GM18909 (cell line): ENCODE results near the gene GOLGA1.
"Not testable (repeated sequence)": the region's sequence is repeated elsewhere in the genome, so short reads cannot be mapped to it uniquely, and the experiment has no call there.

ENCODE experiments used
- ATAC-seq: cut with Tn5 transposase; IDR thresholded peaks from one replicate; pipeline ENCODE4 v1.9.1; 2021; ENCODE audit warnings: mild to moderate bottlenecking; ENCODE audit not compliant: unreplicated experiment, poor library complexity

GOLGA1 gene, protein sequence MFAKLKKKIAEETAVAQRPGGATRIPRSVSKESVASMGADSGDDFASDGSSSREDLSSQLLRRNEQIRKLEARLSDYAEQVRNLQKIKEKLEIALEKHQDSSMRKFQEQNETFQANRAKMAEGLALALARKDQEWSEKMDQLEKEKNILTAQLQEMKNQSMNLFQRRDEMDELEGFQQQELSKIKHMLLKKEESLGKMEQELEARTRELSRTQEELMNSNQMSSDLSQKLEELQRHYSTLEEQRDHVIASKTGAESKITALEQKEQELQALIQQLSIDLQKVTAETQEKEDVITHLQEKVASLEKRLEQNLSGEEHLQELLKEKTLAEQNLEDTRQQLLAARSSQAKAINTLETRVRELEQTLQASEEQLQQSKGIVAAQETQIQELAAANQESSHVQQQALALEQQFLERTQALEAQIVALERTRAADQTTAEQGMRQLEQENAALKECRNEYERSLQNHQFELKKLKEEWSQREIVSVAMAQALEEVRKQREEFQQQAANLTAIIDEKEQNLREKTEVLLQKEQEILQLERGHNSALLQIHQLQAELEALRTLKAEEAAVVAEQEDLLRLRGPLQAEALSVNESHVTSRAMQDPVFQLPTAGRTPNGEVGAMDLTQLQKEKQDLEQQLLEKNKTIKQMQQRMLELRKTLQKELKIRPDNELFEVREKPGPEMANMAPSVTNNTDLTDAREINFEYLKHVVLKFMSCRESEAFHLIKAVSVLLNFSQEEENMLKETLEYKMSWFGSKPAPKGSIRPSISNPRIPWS

DNA sequence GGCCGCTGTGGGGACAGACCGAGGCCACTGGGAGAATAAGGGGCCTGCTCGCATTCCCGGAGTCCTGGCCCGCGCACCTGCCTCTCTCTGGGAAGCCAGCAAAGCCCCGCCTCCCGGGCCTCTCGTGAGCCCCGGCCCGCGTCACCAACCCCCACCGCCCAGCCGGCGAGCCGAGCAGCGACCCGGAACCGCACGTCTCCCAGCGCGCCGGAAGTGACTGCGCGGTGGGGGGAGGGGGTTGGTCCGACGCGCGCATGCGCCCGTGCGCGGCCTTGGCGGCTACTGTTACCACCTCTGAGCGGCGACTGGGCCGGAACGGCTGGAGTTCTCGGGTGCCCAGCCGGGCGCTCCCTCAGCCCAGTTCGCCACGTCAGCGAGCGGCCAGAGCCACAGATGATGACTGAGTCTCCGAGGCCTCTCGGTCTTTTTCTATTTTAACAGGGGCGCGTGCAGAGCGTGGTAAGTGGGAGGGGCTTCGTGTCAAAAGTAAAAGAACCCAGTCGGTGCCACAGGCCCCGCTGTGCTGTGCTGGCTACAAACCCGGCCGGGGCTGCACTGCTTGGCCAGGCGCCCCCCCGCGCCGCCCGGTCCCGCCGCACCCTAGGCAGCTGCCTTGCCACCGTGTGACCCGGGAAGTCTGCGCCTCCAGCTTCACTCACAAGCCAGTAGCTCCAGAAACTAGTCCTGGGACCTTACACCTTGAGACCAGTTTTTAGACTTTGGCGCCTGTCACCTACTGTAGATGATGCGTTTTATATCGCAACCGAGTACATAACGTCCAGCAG lies at the start of gene GOLGA1:
TSS of gene GOLGA1 (minus strand) at position 190 of the 785 bp plus-strand sequence. CDS start 2,372 bp downstream, outside the sequence.
- peak; percentile 81 for ATAC-seq

DNA sequence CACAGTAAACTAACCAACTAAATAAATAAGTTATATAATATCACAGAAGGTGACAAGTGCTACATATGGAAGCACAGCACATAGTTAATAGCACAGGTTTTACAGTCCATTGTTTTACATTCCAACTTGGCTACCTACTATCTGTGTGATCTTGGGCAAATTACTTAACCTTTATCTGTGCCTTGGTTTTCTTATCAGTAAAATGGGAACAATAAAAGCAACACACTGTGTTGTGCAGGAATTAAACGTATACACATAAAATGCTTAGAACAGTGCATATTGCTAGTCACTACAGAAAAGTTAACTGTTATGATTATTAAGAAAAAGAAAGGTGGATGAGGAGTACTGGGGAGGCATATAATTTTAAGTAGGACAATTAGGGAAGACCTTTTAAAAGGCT lies 42.8 kb upstream of the GOLGA1 start:
- no peak for ATAC-seq

DNA sequence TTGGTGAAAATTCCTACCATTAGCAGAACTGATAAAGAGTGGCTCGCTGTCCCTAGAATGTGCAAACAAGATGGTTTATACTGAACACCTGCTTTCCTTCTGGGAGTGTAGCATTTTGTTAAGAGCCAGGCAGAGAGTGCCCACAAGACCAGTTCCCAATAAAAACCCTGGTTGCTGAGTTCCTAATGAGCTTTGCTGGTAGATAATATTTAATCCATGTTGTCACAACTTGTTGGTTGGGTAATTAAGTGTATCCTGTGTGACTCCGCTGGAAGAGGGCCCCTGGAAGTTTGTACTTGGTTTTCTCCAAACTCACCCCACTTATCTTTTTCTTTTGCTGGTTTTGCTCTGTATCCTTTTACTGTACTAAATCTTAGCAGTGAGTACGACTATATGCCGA lies 39.5 kb upstream of the GOLGA1 start:
- no peak for ATAC-seq

DNA sequence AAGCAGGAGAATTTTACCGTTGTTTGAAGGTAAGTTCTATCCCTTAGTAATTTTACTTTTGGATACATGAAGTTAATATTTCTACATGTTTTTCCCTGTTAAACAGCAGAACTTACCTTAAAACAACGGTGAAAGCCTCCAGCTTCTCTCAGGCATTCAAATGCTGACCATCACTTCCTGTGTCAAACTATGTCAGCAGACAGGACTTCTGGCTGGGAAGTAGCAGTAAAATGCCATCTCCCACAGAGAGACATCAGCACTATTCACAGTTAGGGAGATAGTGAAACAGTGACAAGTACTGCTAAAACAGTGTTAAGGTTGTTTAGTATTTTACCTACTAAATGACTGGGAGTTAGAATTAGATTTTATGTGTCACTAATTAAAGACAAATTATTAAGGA lies 34.2 kb upstream of the GOLGA1 start:
- no peak for ATAC-seq

DNA sequence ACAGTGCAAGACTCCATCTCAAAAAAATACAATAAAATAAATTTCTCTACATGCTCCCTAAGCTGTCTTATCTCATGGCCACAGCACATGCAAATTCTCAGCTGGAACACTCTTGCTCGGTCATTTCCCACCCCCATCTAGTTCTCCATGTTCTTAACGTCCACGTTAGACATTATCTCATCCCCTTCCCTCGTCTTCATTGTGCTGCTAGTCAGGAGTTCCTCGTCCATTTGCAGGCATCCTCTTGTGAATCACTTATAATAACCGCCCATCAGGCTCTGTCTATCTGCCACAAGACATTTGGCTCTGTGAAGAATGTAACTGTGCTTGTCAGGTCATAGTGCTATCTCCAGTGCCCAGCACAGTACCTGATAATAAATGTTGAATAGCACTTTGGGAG lies 32.9 kb upstream of the GOLGA1 start:
- ATAC-seq = no peak

DNA sequence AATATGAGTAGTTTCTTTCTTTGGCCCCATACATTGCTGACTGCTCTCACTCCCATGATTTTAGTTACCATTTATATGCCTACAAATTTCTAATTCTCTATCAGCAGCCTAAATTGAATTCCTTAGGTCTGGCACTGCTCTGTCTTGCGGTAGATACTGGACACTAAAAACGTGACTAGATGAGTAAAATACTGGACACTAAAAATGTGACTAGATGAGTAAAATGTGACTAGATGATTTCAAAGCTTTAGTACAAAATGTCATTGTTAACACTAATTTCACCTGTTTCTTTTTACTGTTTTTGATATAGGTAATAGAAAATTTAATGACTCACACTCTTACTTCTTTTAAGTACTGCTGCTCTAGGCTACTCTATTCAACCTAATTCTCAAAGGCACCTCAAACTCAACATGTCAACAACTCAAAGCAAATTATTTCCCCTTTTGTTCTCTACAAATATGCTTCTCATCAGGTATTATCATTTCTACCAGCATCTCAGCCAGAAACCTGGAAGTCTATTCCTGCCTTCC lies 31.4 kb upstream of the GOLGA1 start:
- no peak for ATAC-seq

DNA sequence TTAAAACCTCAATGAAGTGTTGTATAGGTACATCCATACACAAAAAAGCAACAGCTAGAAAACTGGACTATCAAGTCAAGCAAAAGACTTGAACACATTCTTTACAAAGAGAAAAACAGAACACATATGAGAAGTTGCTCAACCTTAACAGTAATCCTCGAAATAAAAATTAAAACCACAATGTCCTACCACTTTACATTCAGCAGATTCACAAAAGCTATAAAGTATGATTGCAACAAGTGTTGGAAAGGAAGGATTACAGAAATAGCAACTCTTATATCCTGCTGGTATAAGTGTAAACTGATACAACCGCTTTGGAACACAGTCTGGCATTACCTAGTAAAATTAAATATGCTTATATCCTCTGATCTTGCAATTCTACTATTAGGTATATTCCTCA lies 28.5 kb upstream of the GOLGA1 start:
- no peak for ATAC-seq

DNA sequence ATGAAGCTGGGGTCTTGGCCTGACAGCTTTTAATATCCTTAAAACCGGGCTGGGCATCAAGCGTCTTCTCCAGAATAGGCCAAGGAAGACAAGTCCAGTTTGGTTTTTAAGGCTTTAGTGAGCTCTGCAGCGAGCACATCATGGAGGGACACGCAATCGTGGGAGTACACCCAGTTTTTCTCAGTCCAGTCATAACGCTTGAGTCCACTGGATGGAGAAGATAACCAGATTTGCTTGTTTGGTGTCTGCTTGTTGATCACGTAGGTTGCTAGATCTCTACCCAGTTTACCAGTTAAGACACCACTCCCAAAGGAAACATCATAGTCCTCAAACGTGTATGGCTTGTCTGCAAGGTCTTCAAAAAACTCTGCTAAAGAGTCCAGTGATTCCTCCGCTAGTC lies 27.4 kb upstream of the GOLGA1 start:
- no peak for ATAC-seq

DNA sequence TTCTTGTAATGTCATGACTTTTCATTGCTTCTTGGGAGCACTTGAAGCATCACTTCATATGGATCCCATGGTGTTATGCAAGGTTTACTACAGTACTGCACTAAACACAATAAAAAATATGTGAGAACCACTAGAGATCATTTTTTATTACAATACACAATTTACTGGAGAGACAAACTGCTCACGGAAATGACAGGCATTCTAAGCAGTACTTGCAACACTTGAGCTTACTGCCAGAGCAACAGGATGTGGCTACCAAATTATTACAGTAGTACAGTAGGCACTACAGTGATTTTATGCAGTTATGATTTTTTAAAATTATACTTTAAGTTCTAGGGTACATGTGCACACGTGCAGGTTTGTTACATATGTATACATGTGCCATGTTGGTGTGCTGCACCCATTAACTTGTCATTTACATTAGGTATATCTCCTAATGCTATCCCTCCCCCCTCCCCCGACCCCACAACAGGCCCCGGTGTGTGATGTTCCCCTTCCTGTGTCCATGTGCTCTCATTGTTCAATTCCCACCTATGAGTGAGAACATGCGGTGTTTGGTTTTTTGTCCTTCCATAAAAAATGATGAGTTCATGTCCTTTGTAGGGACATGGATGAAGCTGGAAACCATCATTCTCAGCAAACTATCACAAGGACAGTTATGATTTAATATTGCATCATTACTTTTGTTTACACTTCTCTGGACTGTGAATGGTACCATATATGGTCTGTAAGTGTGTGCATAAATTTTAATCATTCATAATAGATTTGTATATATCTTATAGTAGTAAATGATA lies 25.1 kb upstream of the GOLGA1 start:
- not testable (repeated sequence) for ATAC-seq

DNA sequence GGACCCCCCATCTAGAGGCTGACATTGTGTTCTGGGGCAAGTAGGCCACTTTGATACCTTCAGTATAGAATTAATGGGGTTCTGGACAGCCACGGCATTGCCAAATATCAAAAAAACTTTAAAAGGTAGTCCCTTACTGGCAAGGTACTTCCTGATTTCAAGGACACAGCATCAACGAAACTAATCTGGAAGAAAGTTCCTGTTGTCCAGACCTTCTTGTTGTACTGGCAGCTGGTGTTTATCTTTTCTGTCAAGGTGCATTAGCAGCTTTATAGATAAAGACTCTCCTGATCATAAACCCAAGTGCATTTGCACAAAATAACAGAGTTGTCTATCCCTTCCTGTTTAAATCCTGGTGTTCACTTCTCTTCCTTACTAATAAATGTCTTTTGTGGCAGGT lies 23.7 kb upstream of the GOLGA1 start:
- ATAC-seq = no peak

GRCh38 chr9:124964056-124964455 lies 23.2 kb upstream of the GOLGA1 start:
- no peak for ATAC-seq

- ATAC-seq = no peak
Measured at GRCh38 chr9:124960409-124960752, 19.5 kb upstream of the GOLGA1 start.

GRCh38 chr9:124959671-124960408 lies 19.0 kb upstream of the GOLGA1 start:
- ATAC-seq = not testable (repeated sequence)

DNA sequence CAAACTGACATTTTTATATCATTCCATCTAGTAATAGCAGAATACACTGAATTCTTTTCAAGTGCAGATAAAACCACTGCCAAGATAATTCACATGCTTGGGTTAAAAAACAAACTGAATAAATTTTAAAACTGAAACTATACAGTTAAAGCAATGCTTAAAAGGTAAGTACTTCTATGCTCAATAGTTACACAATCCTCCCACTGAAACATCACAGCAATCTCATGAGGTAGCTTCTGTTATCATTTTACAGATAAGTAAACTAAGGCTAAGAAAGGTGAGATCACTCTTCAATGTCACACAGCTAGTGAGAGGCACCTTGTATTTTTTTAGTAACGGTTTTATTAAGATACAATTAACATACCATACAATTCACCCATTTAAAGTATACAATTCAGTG lies 13.4 kb upstream of the GOLGA1 start:
- ATAC-seq = no peak

DNA sequence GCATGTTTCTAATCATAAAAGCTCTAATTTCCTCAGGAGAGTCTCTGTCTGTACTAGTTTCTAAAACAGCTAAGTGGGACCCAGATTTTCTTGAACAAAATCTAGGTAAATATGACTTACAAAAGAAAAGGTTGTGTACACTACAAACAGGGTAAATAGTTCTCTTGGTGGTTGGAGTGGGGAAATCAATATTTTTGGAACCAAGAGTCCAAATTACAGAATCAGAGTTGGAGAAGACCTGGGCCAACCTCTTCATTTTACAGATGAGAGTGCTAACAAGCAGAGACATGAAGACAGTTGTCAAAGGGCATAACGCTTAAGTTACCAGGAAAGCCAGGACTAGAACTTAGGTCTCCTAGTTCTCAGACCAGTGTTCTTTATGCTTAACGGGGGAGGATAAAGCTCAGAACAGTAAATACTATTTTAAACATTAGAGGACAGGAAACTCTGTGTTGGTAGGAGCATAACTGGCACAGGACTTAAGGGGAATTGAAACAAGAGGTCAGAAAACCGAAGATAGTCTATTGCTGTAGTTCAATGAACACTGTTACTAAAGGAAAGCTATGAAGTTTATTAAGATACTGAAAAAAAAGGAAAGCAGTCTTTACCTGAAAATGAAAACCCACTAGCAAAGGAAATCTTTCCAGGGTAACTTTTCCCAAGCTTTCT lies 9.3 kb upstream of the GOLGA1 start:
- ATAC-seq = no peak

GRCh38 chr9:124949387-124949786 lies 8.5 kb upstream of the GOLGA1 start:
- ATAC-seq = no peak

- ATAC-seq = no peak
Measured at GRCh38 chr9:124947727-124948391, 7.0 kb upstream of the GOLGA1 start.

DNA sequence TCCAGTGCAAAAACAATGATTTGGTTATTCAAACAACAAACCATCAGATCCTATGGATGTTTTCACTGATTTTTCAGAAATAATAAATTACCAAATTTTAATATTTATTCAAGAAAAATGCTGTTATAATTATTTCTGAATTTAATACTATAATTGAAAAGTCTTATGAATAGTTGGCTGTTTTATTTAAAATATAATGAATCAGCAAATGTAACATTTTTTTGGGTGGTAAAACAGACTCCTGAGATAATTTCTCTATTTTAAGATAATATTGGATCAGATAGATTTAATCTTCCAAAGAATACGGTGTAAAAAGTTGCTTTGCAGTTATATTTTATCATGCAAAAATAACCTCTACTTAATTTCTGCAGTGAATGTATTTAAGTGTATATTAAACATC lies 5.3 kb upstream of the GOLGA1 start:
- no peak for ATAC-seq
